HepG2 (cell line): ENCODE data around the gene RPS6KA2. TPM values are rescaled to one million over a fixed set of nuclear protein-coding genes. Genes with fewer than 3 reads are reported as not detected.

Experiments used
- FOXO1 ChIP-seq: sonication (generic); formaldehyde crosslinking; IDR thresholded peaks from 2 replicates; pipeline ENCODE4 v1.4.0; 2020; ENCODE audit warnings: missing genetic modification reagents
- MIER2 ChIP-seq: IDR thresholded peaks from 2 replicates; pipeline ENCODE4 v1.6.1; 2016; ENCODE audit warnings: missing biosample characterization, missing genetic modification reagents
- MXD3 ChIP-seq: IDR thresholded peaks from 2 replicates; pipeline ENCODE4 v1.6.1; 2016; ENCODE audit warnings: mild to moderate bottlenecking, missing biosample characterization, missing genetic modification reagents
- MXD4 ChIP-seq: IDR thresholded peaks from 2 replicates; pipeline ENCODE4 v1.6.1; 2016; ENCODE audit warnings: mild to moderate bottlenecking, missing biosample characterization, missing genetic modification reagents
- PBX2 ChIP-seq: IDR thresholded peaks from 2 replicates; pipeline ENCODE4 v1.6.1; 2016; ENCODE audit warnings: control low read depth
- PRDM15 ChIP-seq: sonication (generic); formaldehyde crosslinking; IDR thresholded peaks from 2 replicates; pipeline ENCODE4 v1.4.0; 2020; ENCODE audit warnings: missing genetic modification reagents
- REPIN1 ChIP-seq: sonication (generic); formaldehyde crosslinking; IDR thresholded peaks from 2 replicates; pipeline ENCODE4 v1.8.0; 2022; ENCODE audit warnings: missing genetic modification reagents, low read depth, mild to moderate bottlenecking, borderline replicate concordance
- RFXAP ChIP-seq: sonication (generic); formaldehyde crosslinking; IDR thresholded peaks from 2 replicates; pipeline ENCODE4 v1.4.0; 2020; ENCODE audit warnings: missing genetic modification reagents, borderline replicate concordance
- RXRA ChIP-seq: sonication (generic); formaldehyde crosslinking; IDR thresholded peaks from 2 replicates; pipeline ENCODE4 v1.5.1; 2020; ENCODE audit warnings: missing genetic modification reagents
- TEAD3 ChIP-seq: optimal IDR thresholded peaks from 2 replicates; pipeline ENCODE3; 2016; ENCODE audit warnings: borderline replicate concordance
- THAP7 ChIP-seq: sonication (generic); formaldehyde crosslinking; IDR thresholded peaks from 2 replicates; pipeline ENCODE4 v1.8.1; 2023; ENCODE audit warnings: mild to moderate bottlenecking, missing genetic modification reagents
- TOPORS ChIP-seq: sonication (generic); formaldehyde crosslinking; IDR thresholded peaks from 2 replicates; pipeline ENCODE4 v1.8.0; 2023; ENCODE audit warnings: mild to moderate bottlenecking, missing genetic modification reagents
- YY1 ChIP-seq: IDR thresholded peaks from 2 replicates; pipeline ENCODE4 v1.6.1; 2011; ENCODE audit warnings: low read length, low read depth, moderate library complexity, mild to moderate bottlenecking; ENCODE audit not compliant: insufficient read depth, insufficient replicate concordance
- ZFP36 ChIP-seq: fragments of 150-350 bp; IDR thresholded peaks from 2 replicates; pipeline ENCODE4 v1.6.1; 2018; ENCODE audit warnings: borderline replicate concordance, low read length, low read depth; ENCODE audit not compliant: partially characterized antibody
- ZNF12 ChIP-seq: sonication (generic); formaldehyde crosslinking; IDR thresholded peaks from 2 replicates; pipeline ENCODE4 v1.5.0; 2020; ENCODE audit warnings: missing genetic modification reagents
- ZNF225 ChIP-seq: sonication (generic); formaldehyde crosslinking; IDR thresholded peaks from 2 replicates; pipeline ENCODE4 v1.4.0; 2020; ENCODE audit warnings: mild to moderate bottlenecking, missing genetic modification reagents
- ZNF260 ChIP-seq: sonication (generic); formaldehyde crosslinking; IDR thresholded peaks from 2 replicates; pipeline ENCODE4 v1.4.0; 2020; ENCODE audit warnings: missing genetic modification reagents, low read depth, mild to moderate bottlenecking, borderline replicate concordance
- ZNF687 ChIP-seq: sonication (generic); formaldehyde crosslinking; IDR thresholded peaks from 2 replicates; pipeline ENCODE4 v1.5.1; 2020; ENCODE audit warnings: mild to moderate bottlenecking, missing genetic modification reagents, moderate library complexity
- ZNF768 ChIP-seq: sonication (generic); formaldehyde crosslinking; IDR thresholded peaks from 2 replicates; pipeline ENCODE4 v1.4.0; 2020; ENCODE audit warnings: missing genetic modification reagents
- polyA plus RNA-seq, 8 experiments: library from polyadenylated mRNA; depleted of rRNA in 3 of 8; stranded (reverse) in 7 of 8; unstranded in 1 of 8; fragments of >200 nt; fragmentation: Illumina TruSeq in 4 of 8; extraction: Trizol in 4 of 8; gene quantifications; 2 replicates each; pipeline versions ENCODE4 v1.2.1 to v1.2.3, GENCODE V29; 2011 to 2016; ENCODE audit warnings: low read depth in 4 of 8, missing spikeins in 1 of 8, mixed read lengths in 1 of 8; ENCODE audit not compliant: insufficient read depth in 1 of 8
- total RNA-seq, 5 experiments: library from RNA; depleted of rRNA; stranded (reverse); fragments of >200 nt; fragmentation: Illumina TruSeq; extraction: Trizol; gene quantifications; 2 replicates each; pipeline ENCODE4 v1.2.3, GENCODE V29; 2016; ENCODE audit warnings: low read depth in 1 of 5

The RPS6KA2 gene
- total and polyA plus RNA-seq, 2 of the 13 experiments (the other 11 are each of a cell fraction or from before 2014, with no cell fraction given) = 0.22 to 0.38 TPM

- TF ChIP-seq ZNF687 = peak; percentile 77
- TF ChIP-seq REPIN1 (CRISPR knock-in tag) = no peak
- TF ChIP-seq TOPORS = no peak
- TF ChIP-seq RFXAP (CRISPR knock-in tag) = 0 out of 2 replicates have a peak, but pooled peaks have one; percentile 9
- 0 out of 2 replicates have a peak, but pooled peaks have one; percentile 1 for TF ChIP-seq ZNF12 (CRISPR knock-in tag)
- TF ChIP-seq ZNF225 (CRISPR knock-in tag) = peak; percentile 33; the same call in 1 of the 2 replicates
- no peak for TF ChIP-seq FOXO1 (CRISPR knock-in tag)
- TF ChIP-seq RXRA (CRISPR knock-in tag) = no peak
- TF ChIP-seq ZNF768 (CRISPR knock-in tag) = peak; percentile 56; the same call in 1 of the 2 replicates
- TF ChIP-seq MXD4 (CRISPR knock-in tag) = 0 out of 2 replicates have a peak, but pooled peaks have one; percentile 38
- no peak for TF ChIP-seq YY1
- no peak for TF ChIP-seq PRDM15 (CRISPR knock-in tag)
- TF ChIP-seq PBX2 (CRISPR knock-in tag) = 0 out of 2 replicates have a peak, but pooled peaks have one; percentile 4
- TF ChIP-seq MIER2 = no peak
- TF ChIP-seq ZNF260 (CRISPR knock-in tag) = no peak
- 0 out of 2 replicates have a peak, but pooled peaks have one; percentile 1 for TF ChIP-seq THAP7 (CRISPR knock-in tag)
- peak; percentile 23; the same call in 1 of the 2 replicates for TF ChIP-seq MXD3 (CRISPR knock-in tag)
- no peak for TF ChIP-seq ZFP36
- TF ChIP-seq TEAD3 = peak; percentile 49
These were observed 238.6 kb downstream of the RPS6KA2 start (continued) for GRCh38 chr6:166388290-166389004.
